Peyer's patch (tissue), 4 donors: Measurements from ENCODE around the gene AMZ2.

Experiments
- CTCF ChIP-seq, 6 experiments: fragments of 450-650 bp in 4 of 6; fragments of 200-600 bp in 2 of 6; sonication (generic) in 1 of 6; IDR thresholded peaks; one replicate each; pipeline ENCODE4 v1.5.1; 2017 to 2019; ENCODE audit warnings: antibody characterized with exemption in 6 of 6, mild to moderate bottlenecking in 3 of 6, moderate library complexity in 1 of 6
- POLR2A ChIP-seq, 2 donors: fragments of 450-650 bp; IDR thresholded peaks; one replicate each; pipeline ENCODE4 v1.5.1; 2017; ENCODE audit warnings: antibody characterized with exemption in 2 of 2, mild to moderate bottlenecking in 2 of 2, moderate library complexity in 2 of 2

GRCh38 chr17:68205251-68205807 is 42.5 kb upstream of the AMZ2 start:
- TF ChIP-seq CTCF (IDR thresholded peaks at IDR 0.05): peak; percentile 82 to 96 (median 94)
- TF ChIP-seq POLR2A (IDR thresholded peaks at IDR 0.05): peak in 1 of 2 donors; percentile 56
